Liver (tissue), 3 donors: ENCODE results near the gene ADCY3.

Experiments
- ATF3 ChIP-seq: IDR thresholded peaks from 2 replicates; pipeline ENCODE4 v1.6.1; 2016; ENCODE audit warnings: antibody characterized with exemption
- CTCF ChIP-seq: fragments of 150-350 bp; IDR thresholded peaks from 2 replicates; pipeline ENCODE4 v1.5.1; 2017; ENCODE audit warnings: improper control_type of control experiment, low read depth, low read length; ENCODE audit not compliant: missing input control
- FOXA1 ChIP-seq: IDR thresholded peaks from 2 replicates; pipeline ENCODE4 v1.6.1; 2016; ENCODE audit warnings: antibody characterized with exemption
- MAX ChIP-seq: IDR thresholded peaks from 2 replicates; pipeline ENCODE4 v1.6.1; 2016; ENCODE audit warnings: antibody characterized with exemption
- REST ChIP-seq: IDR thresholded peaks from 2 replicates; pipeline ENCODE4 v1.6.1; 2016; ENCODE audit warnings: antibody characterized with exemption, mild to moderate bottlenecking
- RXRA ChIP-seq, 2 donors: IDR thresholded peaks; 2 replicates each; pipeline ENCODE4 v1.6.1; 2017 to 2018; ENCODE audit warnings: antibody characterized with exemption in 2 of 2, mild to moderate bottlenecking in 1 of 2
- TAF1 ChIP-seq: conservative IDR thresholded peaks from 2 replicates; pipeline ENCODE4 v1.6.1; 2016; ENCODE audit warnings: antibody characterized with exemption, mild to moderate bottlenecking
- YY1 ChIP-seq: IDR thresholded peaks from 2 replicates; pipeline ENCODE4 v1.6.1; 2016; ENCODE audit warnings: antibody characterized with exemption, mild to moderate bottlenecking
- TF ChIP-seq, protein P1 (sequence below): IDR thresholded peaks from 2 replicates; pipeline ENCODE4 v1.6.1; 2016; ENCODE audit warnings: antibody characterized with exemption
- donor health status: healthy.
- donor health status: healthy.

DNA sequence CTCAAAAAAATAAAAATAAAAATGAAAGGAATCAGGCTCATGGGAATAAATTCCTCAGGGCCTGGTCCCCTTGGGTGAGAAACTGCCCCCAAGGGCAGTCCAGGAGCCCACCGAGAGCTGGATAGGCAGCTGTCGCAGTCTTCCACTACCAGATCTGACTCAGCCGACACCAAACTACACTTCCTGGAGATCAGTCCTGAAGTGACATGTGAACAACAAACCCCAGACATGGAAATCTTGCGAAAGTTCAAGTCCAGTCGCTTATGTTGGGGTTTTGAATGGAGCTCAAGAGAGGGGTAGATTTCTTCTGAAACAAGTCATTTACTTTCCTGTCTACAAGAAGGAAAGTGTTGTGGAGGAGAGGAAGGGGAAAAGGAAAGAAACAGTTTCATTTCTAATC lies 12.9 kb downstream of the ADCY3 start:
- TF ChIP-seq CTCF (no peak), REST (no peak), RXRA (IDR thresholded peaks at IDR 0.05) (no peak), MAX (no peak), YY1 (no peak), TAF1 (no peak), ATF3 (no peak), FOXA1 (no peak)
- TF ChIP-seq, protein P1, sequence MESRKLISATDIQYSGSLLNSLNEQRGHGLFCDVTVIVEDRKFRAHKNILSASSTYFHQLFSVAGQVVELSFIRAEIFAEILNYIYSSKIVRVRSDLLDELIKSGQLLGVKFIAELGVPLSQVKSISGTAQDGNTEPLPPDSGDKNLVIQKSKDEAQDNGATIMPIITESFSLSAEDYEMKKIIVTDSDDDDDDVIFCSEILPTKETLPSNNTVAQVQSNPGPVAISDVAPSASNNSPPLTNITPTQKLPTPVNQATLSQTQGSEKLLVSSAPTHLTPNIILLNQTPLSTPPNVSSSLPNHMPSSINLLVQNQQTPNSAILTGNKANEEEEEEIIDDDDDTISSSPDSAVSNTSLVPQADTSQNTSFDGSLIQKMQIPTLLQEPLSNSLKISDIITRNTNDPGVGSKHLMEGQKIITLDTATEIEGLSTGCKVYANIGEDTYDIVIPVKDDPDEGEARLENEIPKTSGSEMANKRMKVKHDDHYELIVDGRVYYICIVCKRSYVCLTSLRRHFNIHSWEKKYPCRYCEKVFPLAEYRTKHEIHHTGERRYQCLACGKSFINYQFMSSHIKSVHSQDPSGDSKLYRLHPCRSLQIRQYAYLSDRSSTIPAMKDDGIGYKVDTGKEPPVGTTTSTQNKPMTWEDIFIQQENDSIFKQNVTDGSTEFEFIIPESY = no peak
